ENCODE results near the gene G6PC3.

GRCh38 chr17:44109312-44109630 lies 38.7 kb downstream of the G6PC3 start:
- TF ChIP-seq, protein P1, sequence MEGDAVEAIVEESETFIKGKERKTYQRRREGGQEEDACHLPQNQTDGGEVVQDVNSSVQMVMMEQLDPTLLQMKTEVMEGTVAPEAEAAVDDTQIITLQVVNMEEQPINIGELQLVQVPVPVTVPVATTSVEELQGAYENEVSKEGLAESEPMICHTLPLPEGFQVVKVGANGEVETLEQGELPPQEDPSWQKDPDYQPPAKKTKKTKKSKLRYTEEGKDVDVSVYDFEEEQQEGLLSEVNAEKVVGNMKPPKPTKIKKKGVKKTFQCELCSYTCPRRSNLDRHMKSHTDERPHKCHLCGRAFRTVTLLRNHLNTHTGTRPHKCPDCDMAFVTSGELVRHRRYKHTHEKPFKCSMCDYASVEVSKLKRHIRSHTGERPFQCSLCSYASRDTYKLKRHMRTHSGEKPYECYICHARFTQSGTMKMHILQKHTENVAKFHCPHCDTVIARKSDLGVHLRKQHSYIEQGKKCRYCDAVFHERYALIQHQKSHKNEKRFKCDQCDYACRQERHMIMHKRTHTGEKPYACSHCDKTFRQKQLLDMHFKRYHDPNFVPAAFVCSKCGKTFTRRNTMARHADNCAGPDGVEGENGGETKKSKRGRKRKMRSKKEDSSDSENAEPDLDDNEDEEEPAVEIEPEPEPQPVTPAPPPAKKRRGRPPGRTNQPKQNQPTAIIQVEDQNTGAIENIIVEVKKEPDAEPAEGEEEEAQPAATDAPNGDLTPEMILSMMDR (IDR thresholded peaks at IDR 0.05), result no peak
- TF ChIP-seq POLR2A (IDR thresholded peaks at IDR 0.05), result no peak

Data from esophagus squamous epithelium (tissue), 4 donors.